ENCODE measurements around the gene PTPRH. TPM values are rescaled to one million over a fixed set of nuclear protein-coding genes. Genes with fewer than 3 reads are reported as not detected.

PTPRH gene
- total RNA-seq, 5 donors from 2014 or later (not counting 1 experiment from before 2014, with no cell fraction given), result 0.16 to 1.1 (median 0.51) TPM; not detected in 2

DNA sequence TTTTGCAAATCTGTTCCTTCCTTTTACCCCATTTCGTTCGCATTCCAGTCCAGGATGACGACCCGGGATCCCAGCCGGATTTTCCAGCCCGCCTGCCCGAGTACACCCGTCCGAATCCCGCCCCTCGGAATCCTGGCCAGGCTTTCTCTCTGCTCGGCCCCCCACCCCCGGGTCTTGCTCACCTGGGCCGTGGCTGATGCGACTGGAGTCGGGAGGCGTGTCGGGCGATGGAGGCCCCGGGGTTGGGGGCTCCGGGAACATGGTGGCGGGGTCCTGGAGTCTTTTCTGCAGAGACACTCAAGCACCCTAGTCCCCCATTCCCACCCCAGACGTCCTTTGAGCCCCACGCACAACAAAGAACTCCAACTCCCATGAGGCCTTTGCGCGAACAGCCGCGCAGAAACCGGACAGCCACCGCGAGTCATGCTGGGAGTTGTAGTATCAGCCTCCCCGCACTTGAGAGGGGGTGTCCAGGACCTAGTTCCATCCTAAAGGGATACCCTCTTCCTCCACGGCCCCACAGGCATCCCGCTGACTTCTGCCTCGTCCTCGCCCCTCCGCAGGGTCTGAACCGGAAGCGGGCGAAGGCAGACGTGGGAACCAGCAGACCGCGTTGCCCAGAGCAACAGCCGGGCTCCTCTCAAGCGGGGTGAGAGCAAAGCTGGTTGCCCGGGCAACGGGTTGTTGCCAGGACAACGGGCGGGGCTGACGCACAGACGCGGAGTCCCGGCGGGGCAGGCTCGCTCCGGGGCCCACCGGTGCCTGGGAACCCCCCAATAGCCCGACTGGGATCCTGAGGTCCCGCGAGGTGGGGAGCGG, 30.3 kb downstream of the PTPRH start:
- Mint-ChIP-seq H3K4me3 (peak overlapping the region; percentile 62 to 81 (median 74)), H3K27ac (peak overlapping the region in 1 of 2 donors; percentile 15), H3K27me3 (peaks cover 47 to 81% of the 10 kb centered on the region in 2 donors), H3K9me3 (no peaks in the 10 kb centered on the region), H3K4me1 (peaks cover 22 to 31% (median 27%) of the 10 kb centered on the region in 3 donors), H3K36me3 (no peaks in the 10 kb centered on the region)
- Histone ChIP-seq H3K36me3 (ENCODE audit: control insufficient read depth in 2 of 2, extremely low read depth in 1 of 2, insufficient read depth in 1 of 2, low read length in 1 of 2) (no peaks in the 10 kb centered on the region), H3K27me3 (replicated peaks in 1 of 2; ENCODE audit: control insufficient read depth in 2 of 2, extremely low read depth in 1 of 2, insufficient read depth in 2 of 2, low read length in 1 of 2) (peaks cover 3 to 95% of the 10 kb centered on the region in 2 experiments), H3K4me1 (ENCODE audit: control insufficient read depth in 1 of 2, extremely low read depth in 1 of 2, insufficient read depth in 2 of 2, low read length in 2 of 2) (peaks cover 0 to 35% of the 10 kb centered on the region in 2 experiments), H3K4me3 (ENCODE audit: control insufficient read depth in 1 of 2, extremely low read depth in 1 of 2, low read length in 1 of 2) (peak overlapping the region; percentile 43 to 58), H3K9me3 (no peaks in the 10 kb centered on the region), H3K27ac (ENCODE audit: low read length) (peak overlapping the region; percentile 49)
- WGBS (ENCODE audit: insufficient coverage), result 5% methylated on average over 57 of the region's 61 CpGs
- ATAC-seq (replicated peaks in 1 of 4) (peak; percentile 80 to 89 (median 83)), DNase-seq (peak; percentile 66 to 98 (median 95))
- ChIA-PET POLR2A (interaction anchor here in 1 of 2 donors (0.5 kb wide), 1 partner anchor 16 kb away, joined by 7 read pairs; no protein-coding TSS in a partner anchor), CTCF (no interaction called here)

DNA sequence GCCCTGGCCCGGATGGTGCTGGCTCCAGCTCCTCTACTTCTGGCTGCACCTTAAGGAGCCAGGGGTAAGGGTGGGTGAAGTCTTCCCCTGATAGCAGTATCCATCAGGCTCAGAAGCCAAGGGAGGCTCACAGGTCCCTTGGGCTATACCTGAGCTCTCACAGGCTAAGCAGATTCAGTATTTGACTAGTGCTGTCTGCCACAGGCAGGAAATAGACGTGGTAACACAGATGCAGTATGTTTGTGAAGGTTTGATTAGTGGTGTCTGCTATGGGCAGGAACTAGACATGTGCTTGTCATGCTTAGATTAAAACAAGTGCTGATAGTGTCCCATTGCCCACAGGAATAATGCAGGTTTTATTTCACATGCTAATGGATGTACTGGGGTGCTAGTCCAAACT, 33.2 kb downstream of the PTPRH start:
- 33% methylated on average over 2 of the region's 2 CpGs for WGBS (ENCODE audit: insufficient coverage)
- H3K27ac ChIP-seq (ENCODE audit: low read length), result no peak overlapping the region
- ATAC-seq (replicated peaks in 1 of 4) (no peak), DNase-seq (peak in 1 of 35 experiments; percentile 30)
- no peak overlapping the region for H3K4me3 ChIP-seq (ENCODE audit: control insufficient read depth in 1 of 2, extremely low read depth in 1 of 2, low read length in 1 of 2)
- H3K27ac Mint-ChIP-seq, result no peak overlapping the region
- no peaks in the 10 kb centered on the region for H3K36me3 ChIP-seq (ENCODE audit: control insufficient read depth in 2 of 2, extremely low read depth in 1 of 2, insufficient read depth in 1 of 2, low read length in 1 of 2)
- POLR2A ChIA-PET, result no interaction called here
- peaks cover 2 to 49% of the 10 kb centered on the region in 2 experiments for H3K4me1 ChIP-seq (ENCODE audit: control insufficient read depth in 1 of 2, extremely low read depth in 1 of 2, insufficient read depth in 2 of 2, low read length in 2 of 2)
- H3K36me3 Mint-ChIP-seq, result no peaks in the 10 kb centered on the region
- peaks cover 7 to 93% of the 10 kb centered on the region in 2 experiments for H3K27me3 ChIP-seq (replicated peaks in 1 of 2; ENCODE audit: control insufficient read depth in 2 of 2, extremely low read depth in 1 of 2, insufficient read depth in 2 of 2, low read length in 1 of 2)
- CTCF ChIA-PET, result no interaction called here
- peaks cover 28 to 42% (median 39%) of the 10 kb centered on the region in 3 donors for H3K4me1 Mint-ChIP-seq
- no peaks in the 10 kb centered on the region for H3K9me3 ChIP-seq
- peaks cover 60 to 84% of the 10 kb centered on the region in 2 donors for H3K27me3 Mint-ChIP-seq
- H3K4me3 Mint-ChIP-seq, result no peak overlapping the region
- no peaks in the 10 kb centered on the region for H3K9me3 Mint-ChIP-seq

DNA sequence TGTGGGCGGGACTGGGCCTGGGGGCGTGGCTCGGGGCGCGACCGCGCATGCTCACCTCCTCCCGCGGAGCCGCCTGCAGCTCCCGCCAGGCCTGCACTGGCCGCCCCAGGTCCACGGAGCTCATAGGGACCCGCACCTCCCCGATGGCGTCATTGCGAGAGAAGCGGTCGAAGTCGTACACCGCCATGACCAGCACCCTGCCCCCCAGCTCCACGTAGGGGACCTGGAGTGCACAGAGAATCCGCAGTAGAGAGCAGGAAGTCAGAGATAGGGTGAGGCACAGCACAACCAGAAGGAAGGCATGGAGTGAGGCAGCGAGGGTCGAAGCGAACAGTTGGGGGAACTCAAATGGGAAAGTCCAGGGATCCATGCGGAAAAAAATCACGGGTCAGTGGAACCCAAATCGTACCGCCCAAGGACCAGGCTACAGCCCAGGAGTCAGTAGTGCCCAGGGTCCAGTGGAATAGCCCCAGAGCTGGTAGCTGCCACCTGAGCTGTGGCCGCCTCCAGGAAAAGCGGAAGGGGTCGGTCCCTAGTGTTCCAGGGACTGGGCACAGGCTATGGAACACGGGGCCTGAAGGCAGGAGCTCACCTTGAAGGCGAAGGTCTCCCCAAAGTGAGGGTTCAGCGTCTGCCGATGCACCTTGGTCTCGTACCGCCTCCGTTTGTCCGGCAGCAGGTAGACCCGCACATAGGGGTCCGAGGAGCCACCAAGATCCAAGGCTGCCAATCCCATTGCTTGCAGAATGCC, 34.0 kb downstream of the PTPRH start:
- Mint-ChIP-seq H3K27ac (no peak overlapping the region), H3K4me1 (peaks cover 25 to 35% (median 34%) of the 10 kb centered on the region in 3 donors)
- DNase-seq, result no peak

DNA sequence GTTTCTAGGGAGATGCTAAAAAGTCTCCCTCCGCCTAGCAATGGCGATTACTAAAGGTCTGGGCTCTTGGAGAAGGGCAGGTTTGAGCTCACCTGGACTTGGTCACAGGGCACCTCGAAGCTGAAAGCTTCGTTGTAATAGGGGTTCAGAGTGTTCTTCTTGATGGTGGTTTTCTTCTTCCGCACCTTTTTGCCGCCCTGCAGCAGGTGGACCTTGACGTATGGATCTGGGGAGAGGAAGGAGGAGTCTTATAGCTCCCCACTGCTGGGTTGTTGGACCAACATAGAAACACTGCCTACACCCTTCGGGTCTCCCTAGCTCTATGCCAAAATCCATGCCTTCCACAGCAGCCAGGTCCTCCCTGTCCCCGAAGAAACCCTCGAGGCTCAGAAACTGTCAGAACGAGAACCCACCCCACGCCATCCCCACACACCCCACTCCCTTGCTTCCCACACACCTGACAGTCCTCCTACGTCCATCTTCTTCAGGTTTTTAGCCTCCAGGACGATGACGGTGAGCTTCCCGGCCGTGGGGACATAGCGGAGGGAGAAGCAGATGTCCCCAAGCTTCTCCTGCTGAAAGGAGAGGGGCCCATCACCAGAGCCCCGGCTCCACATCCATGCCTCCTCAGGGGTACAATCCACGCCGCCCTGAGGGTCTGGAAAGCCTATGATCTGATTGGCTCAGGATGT, 34.7 kb downstream of the PTPRH start:
- Histone ChIP-seq H3K4me1 (ENCODE audit: control insufficient read depth in 1 of 2, extremely low read depth in 1 of 2, insufficient read depth in 2 of 2, low read length in 2 of 2) (peaks cover 2 to 35% of the 10 kb centered on the region in 2 experiments), H3K36me3 (ENCODE audit: control insufficient read depth in 2 of 2, extremely low read depth in 1 of 2, insufficient read depth in 1 of 2, low read length in 1 of 2) (no peaks in the 10 kb centered on the region), H3K9me3 (no peaks in the 10 kb centered on the region), H3K27ac (ENCODE audit: low read length) (no peak overlapping the region), H3K27me3 (replicated peaks in 1 of 2; ENCODE audit: control insufficient read depth in 2 of 2, extremely low read depth in 1 of 2, insufficient read depth in 2 of 2, low read length in 1 of 2) (peaks cover 15 to 91% of the 10 kb centered on the region in 2 experiments), H3K4me3 (ENCODE audit: control insufficient read depth in 1 of 2, extremely low read depth in 1 of 2, low read length in 1 of 2) (peak overlapping the region in 1 of 2 donors; percentile 60)
- ATAC-seq (replicated peaks in 1 of 4), result no peak
- Mint-ChIP-seq H3K4me1 (peaks cover 20 to 32% (median 29%) of the 10 kb centered on the region in 3 donors), H3K4me3 (peak overlapping the region in 1 of 3 donors; percentile 75), H3K36me3 (no peaks in the 10 kb centered on the region), H3K27me3 (peaks cover 66 to 85% of the 10 kb centered on the region in 2 donors), H3K27ac (no peak overlapping the region), H3K9me3 (no peaks in the 10 kb centered on the region)
- WGBS (ENCODE audit: insufficient coverage), result 72% methylated on average over 13 of the region's 21 CpGs
- POLR2A ChIA-PET, result no interaction called here
- CTCF ChIA-PET, result interaction anchor here in 1 of 2 donors (0.6 kb wide), 1 partner anchor 14 kb away, joined by 3 read pairs; no protein-coding TSS in a partner anchor
- no peak for DNase-seq

More for the DNA sequence above, 34.0 kb downstream of the PTPRH start:
- peaks cover 2 to 43% of the 10 kb centered on the region in 2 experiments for H3K4me1 ChIP-seq (ENCODE audit: control insufficient read depth in 1 of 2, extremely low read depth in 1 of 2, insufficient read depth in 2 of 2, low read length in 2 of 2)
- H3K27me3 ChIP-seq (replicated peaks in 1 of 2; ENCODE audit: control insufficient read depth in 2 of 2, extremely low read depth in 1 of 2, insufficient read depth in 2 of 2, low read length in 1 of 2), result peaks cover 9 to 93% of the 10 kb centered on the region in 2 experiments
- no peaks in the 10 kb centered on the region for H3K9me3 Mint-ChIP-seq
- ChIA-PET POLR2A (no interaction called here), CTCF (interaction anchor here in 1 of 2 donors (0.6 kb wide), 1 partner anchor 15 kb away, joined by 3 read pairs; no protein-coding TSS in a partner anchor)
- no peak overlapping the region for H3K4me3 ChIP-seq (ENCODE audit: control insufficient read depth in 1 of 2, extremely low read depth in 1 of 2, low read length in 1 of 2)
- no peak overlapping the region for H3K4me3 Mint-ChIP-seq
- H3K36me3 ChIP-seq (ENCODE audit: control insufficient read depth in 2 of 2, extremely low read depth in 1 of 2, insufficient read depth in 1 of 2, low read length in 1 of 2), result no peaks in the 10 kb centered on the region
- H3K9me3 ChIP-seq, result no peaks in the 10 kb centered on the region
- peaks cover 61 to 84% of the 10 kb centered on the region in 2 donors for H3K27me3 Mint-ChIP-seq
- no peak overlapping the region for H3K27ac ChIP-seq (ENCODE audit: low read length)
- WGBS (ENCODE audit: insufficient coverage), result 75% methylated on average over 43 of the region's 43 CpGs
- no peaks in the 10 kb centered on the region for H3K36me3 Mint-ChIP-seq
- no peak for ATAC-seq (replicated peaks in 1 of 4)

DNA sequence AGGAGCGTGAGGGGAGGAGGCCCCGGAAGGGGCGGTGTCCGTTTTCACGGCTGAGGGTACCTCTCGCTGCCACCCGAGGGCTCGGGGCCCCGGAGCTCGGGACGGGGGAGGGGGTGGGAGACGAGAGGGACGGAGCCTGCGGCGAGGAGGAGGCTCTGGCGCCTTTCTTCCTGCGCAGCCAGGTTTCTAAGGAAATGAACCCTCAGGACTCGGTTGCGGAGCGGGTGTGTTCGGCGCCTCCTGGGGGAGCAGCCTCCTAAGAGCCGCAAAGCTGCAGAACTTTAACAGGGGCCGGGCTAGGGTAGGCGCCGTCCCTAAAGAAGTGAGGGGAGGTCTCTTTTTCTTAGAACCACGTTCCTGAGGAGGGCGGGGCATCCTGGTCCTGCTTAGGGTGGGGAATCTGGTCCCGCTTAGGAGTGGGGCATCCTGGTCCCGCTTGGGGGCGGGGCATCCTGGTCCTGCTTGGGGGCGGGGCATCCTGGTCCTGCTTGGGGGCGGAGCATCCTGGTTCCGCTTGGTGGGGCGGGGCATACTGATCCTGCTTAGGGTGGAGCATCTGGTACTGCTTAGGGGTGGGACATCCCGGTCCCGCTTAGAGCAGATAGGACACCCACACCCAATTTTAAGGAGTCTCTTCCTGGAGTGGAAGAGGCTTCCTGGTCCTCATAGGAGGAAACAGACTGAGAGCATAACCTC, 35.4 kb downstream of the PTPRH start:
- peaks cover 15 to 25% (median 25%) of the 10 kb centered on the region in 3 donors for H3K4me1 Mint-ChIP-seq
- Histone ChIP-seq H3K9me3 (no peaks in the 10 kb centered on the region), H3K4me3 (ENCODE audit: control insufficient read depth in 1 of 2, extremely low read depth in 1 of 2, low read length in 1 of 2) (peak overlapping the region; percentile 34 to 60), H3K27ac (ENCODE audit: low read length) (no peak overlapping the region), H3K36me3 (ENCODE audit: control insufficient read depth in 2 of 2, extremely low read depth in 1 of 2, insufficient read depth in 1 of 2, low read length in 1 of 2) (no peaks in the 10 kb centered on the region), H3K27me3 (replicated peaks in 1 of 2; ENCODE audit: control insufficient read depth in 2 of 2, extremely low read depth in 1 of 2, insufficient read depth in 2 of 2, low read length in 1 of 2) (peaks cover 15 to 91% of the 10 kb centered on the region in 2 experiments), H3K4me1 (ENCODE audit: control insufficient read depth in 1 of 2, extremely low read depth in 1 of 2, insufficient read depth in 2 of 2, low read length in 2 of 2) (peaks cover 2 to 28% of the 10 kb centered on the region in 2 experiments)
- ChIA-PET POLR2A (interaction anchor here in 1 of 2 donors (0.6 kb wide), 1 partner anchor 453 kb away, joined by 7 read pairs; no protein-coding TSS in a partner anchor), CTCF (no interaction called here)
- H3K4me3 Mint-ChIP-seq, result peak overlapping the region in 2 of 3 donors; percentile 46 to 75
- WGBS (ENCODE audit: insufficient coverage), result 1% methylated on average over 19 of the region's 37 CpGs
- no peaks in the 10 kb centered on the region for H3K36me3 Mint-ChIP-seq
- DNase-seq (peak in 2 of 35 experiments; percentile 21 to 45), ATAC-seq (replicated peaks in 1 of 4) (peak; percentile 50 to 64 (median 60))
- no peaks in the 10 kb centered on the region for H3K9me3 Mint-ChIP-seq
- H3K27ac Mint-ChIP-seq, result no peak overlapping the region
- H3K27me3 Mint-ChIP-seq, result peaks cover 72 to 88% of the 10 kb centered on the region in 2 donors

Measured in T-cell (primary cell).